Measurements from ENCODE around the gene ECEL1.

The ECEL1 gene

DNA sequence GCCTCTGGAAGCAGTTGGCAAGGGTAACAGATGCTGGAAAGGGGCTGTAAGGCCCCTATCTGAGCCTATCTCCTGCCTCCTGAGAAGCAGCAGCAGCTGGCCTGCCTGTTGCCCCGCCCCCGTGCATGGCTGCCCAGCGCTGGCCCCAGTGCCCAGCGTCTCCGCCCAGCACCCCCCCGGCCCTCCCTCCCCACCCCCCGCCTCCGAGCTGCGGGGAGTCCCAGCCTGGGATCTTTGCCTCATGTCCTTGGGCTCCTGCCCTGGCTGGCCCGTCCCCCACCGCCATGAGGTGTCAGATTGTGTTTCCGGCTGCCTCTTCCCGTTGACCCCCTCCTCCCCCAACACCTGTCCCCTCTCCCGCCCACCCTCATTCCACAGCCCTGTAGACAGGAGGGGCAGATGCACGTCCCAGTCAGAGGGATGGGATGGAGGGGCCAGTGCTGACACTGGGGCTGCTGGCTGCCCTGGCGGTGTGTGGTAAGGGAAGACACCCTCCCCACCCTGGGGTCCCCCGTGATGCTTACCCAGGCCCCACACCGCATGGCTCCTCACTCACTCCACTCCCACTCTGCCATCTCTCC is 38.2 kb upstream of the ECEL1 start, which contains the start of gene CHRND:
TSS of gene CHRND (plus strand) at position 370 of the 581 bp plus-strand sequence. CDS start at position 426, 56 bp downstream.
- H3K9me3 Mint-ChIP-seq: no peaks in the 10 kb centered on the region
- peaks cover 26% of the 10 kb centered on the region for H3K4me1 Mint-ChIP-seq
- H3K27me3 Mint-ChIP-seq: peaks cover 87% of the 10 kb centered on the region
- H3K27ac Mint-ChIP-seq: no peak within 1 kb of the TSS
- H3K4me3 Mint-ChIP-seq: no peak within 1 kb of the TSS
- H3K36me3 Mint-ChIP-seq: no peaks in the 10 kb centered on the region
- ATAC-seq: no peak

DNA sequence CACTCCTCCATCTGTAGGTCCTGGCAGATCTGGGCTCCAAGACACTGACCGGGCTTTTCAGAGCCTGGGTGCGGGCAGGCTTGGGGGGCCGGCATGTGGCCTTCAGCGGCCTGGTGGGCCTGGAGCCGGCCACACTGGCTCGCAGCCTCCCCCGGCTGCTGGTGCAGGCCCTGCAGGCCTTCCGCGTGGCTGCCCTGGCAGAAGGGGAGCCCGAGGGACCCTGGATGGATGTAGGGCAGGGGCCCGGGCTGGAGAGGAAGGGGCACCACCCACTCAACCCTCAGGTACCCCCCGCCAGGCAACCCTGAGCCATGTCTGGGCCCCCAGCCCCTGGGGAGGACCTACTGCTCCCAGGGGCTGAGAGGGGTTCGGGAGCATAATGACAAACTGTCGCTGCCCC is 37.6 kb upstream of the ECEL1 start:
- peaks cover 87% of the 10 kb centered on the region for H3K27me3 Mint-ChIP-seq

GRCh38 chr2:232524771-232525170 is 37.1 kb upstream of the ECEL1 start:
- Mint-ChIP-seq H3K4me1 (peaks cover 26% of the 10 kb centered on the region), H3K27me3 (peaks cover 87% of the 10 kb centered on the region), H3K9me3 (no peaks in the 10 kb centered on the region), H3K36me3 (no peaks in the 10 kb centered on the region), H3K4me3 (no peak overlapping the region), H3K27ac (no peak overlapping the region)
- ATAC-seq: no peak

More for the DNA sequence above, 37.6 kb upstream of the ECEL1 start:
- Mint-ChIP-seq H3K9me3 (no peaks in the 10 kb centered on the region), H3K4me1 (peaks cover 26% of the 10 kb centered on the region), H3K4me3 (no peak overlapping the region), H3K27ac (no peak overlapping the region), H3K36me3 (no peaks in the 10 kb centered on the region)
- ATAC-seq: no peak

DNA sequence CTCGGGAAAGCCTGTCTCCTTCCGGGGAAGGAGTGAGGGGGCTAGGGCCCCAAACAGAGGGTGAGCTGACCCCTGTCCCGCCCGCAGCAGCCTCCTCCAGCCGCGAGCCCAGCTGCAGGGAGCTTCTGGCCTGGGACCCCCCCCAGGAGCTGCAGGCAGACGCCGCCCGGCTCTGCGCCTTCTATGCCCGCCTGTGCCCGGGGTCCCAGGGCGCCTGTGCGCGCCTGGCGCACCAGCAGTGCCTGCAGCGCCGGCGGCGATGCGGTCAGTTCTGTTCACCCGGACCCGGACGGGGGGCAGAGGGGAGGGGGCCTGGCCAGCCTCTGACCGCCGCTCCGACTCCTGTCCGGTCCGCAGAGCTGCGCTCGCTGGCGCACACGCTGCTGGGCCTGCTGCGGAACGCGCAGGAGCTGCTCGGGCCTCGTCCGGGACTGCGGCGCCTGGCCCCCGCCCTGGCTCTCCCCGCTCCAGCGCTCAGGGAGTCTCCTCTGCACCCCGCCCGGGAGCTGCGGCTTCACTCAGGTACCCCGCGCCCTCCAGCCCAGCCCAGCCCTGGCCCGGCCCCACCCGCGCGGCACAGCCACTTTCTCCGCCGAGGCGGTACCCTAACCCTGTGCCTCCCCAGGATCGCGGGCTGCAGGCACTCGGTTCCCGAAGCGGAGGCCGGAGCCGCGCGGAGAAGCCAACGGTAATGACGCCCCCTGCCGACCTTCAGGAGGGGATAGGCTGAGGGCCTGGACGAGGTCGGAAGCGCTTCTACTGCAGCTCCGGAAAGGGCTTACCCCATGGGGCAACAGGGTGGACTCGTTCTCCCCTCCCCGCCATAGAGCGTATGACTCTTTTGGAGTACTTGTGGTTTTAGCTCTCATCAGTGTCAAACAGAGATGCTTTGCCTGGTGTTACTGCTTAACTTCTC is 36.3 kb upstream of the ECEL1 start:
- Mint-ChIP-seq H3K36me3 (no peaks in the 10 kb centered on the region), H3K4me3 (peak overlapping the region; percentile 51), H3K4me1 (peaks cover 26% of the 10 kb centered on the region), H3K27ac (no peak overlapping the region), H3K9me3 (no peaks in the 10 kb centered on the region), H3K27me3 (peaks cover 86% of the 10 kb centered on the region)
- no peak for ATAC-seq

DNA sequence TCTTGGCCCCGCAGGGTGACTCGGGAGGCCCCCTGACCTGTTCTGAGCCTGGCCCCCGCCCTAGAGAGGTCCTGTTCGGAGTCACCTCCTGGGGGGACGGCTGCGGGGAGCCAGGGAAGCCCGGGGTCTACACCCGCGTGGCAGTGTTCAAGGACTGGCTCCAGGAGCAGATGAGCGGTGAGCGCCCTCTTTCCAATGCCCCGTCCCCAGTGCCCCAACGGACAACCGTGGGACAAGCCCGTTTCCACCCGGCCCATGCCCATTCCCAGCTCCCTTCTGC is 35.7 kb upstream of the ECEL1 start:
- Mint-ChIP-seq H3K4me1 (peaks cover 26% of the 10 kb centered on the region), H3K27me3 (peaks cover 86% of the 10 kb centered on the region), H3K27ac (no peak overlapping the region), H3K36me3 (no peaks in the 10 kb centered on the region), H3K4me3 (peak overlapping the region; percentile 23), H3K9me3 (no peaks in the 10 kb centered on the region)
- ATAC-seq: no peak

GRCh38 chr2:232522623-232523401 is 35.2 kb upstream of the ECEL1 start:
- peaks cover 86% of the 10 kb centered on the region for H3K27me3 Mint-ChIP-seq
- peak overlapping the region; percentile 23 for H3K4me3 Mint-ChIP-seq
- no peak for ATAC-seq
- no peak overlapping the region for H3K27ac Mint-ChIP-seq
- peaks cover 26% of the 10 kb centered on the region for H3K4me1 Mint-ChIP-seq
- H3K9me3 Mint-ChIP-seq: no peaks in the 10 kb centered on the region
- H3K36me3 Mint-ChIP-seq: no peaks in the 10 kb centered on the region

- Mint-ChIP-seq H3K4me1 (peaks cover 26% of the 10 kb centered on the region), H3K27ac (no peak overlapping the region), H3K27me3 (peaks cover 84% of the 10 kb centered on the region), H3K36me3 (no peaks in the 10 kb centered on the region), H3K9me3 (no peaks in the 10 kb centered on the region), H3K4me3 (no peak overlapping the region)
- peak; percentile 62 for ATAC-seq
Measured at GRCh38 chr2:232521959-232522622, 34.5 kb upstream of the ECEL1 start.

DNA sequence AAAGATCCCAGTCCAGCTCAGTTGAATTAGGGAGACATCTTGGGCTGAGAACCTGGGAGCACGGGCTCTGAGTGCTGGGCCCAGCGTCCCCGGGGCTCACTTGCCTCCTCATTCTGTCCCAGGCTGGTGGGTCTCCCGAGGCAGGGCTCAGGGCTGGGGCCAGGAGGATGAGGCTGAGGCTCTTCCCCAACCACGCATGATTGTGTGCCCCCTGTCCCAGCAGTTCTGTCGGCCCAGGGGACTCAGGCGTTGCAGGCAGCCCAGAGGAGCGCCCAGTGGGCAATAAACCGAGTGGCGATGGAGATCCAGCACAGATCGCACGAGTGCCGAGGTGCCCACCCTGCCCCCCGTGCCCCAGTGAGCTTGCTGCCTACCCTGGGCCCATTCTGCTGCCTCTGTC is 33.5 kb upstream of the ECEL1 start:
- H3K9me3 Mint-ChIP-seq: no peaks in the 10 kb centered on the region
- H3K4me1 Mint-ChIP-seq: peaks cover 26% of the 10 kb centered on the region
- H3K27ac Mint-ChIP-seq: no peak overlapping the region
- ATAC-seq: no peak
- H3K36me3 Mint-ChIP-seq: no peaks in the 10 kb centered on the region
- H3K4me3 Mint-ChIP-seq: no peak overlapping the region
- H3K27me3 Mint-ChIP-seq: peaks cover 79% of the 10 kb centered on the region

DNA sequence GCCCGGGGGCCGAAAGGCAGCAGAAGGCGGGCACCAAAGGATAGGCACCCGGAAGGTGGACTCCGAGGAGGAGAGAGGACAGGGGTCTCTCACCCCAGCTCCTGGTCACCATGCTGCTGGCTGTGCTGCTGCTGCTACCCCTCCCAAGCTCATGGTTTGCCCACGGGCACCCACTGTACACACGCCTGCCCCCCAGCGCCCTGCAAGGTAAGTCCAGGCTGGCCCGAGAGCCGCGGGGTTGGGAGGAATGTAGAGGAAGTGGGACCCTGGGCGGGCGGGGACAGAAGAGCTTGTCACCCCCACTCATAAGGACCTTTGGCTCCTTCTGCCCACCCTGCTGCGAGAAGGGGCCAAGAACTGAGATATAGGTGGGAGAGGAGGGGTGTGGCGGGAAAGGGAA is 32.9 kb upstream of the ECEL1 start:
- Mint-ChIP-seq H3K4me1 (peaks cover 26% of the 10 kb centered on the region), H3K9me3 (no peaks in the 10 kb centered on the region)

GRCh38 chr2:232519581-232520438 is 32.2 kb upstream of the ECEL1 start, which contains the start of gene PRSS56:
TSS of gene PRSS56 (plus strand) at chr2:232520388. CDS start at chr2:232520599, 211 bp downstream.
- no peaks in the 10 kb centered on the region for H3K36me3 Mint-ChIP-seq
- H3K27ac Mint-ChIP-seq: no peak within 1 kb of the TSS
- no peaks in the 10 kb centered on the region for H3K9me3 Mint-ChIP-seq
- peaks cover 26% of the 10 kb centered on the region for H3K4me1 Mint-ChIP-seq
- peaks cover 73% of the 10 kb centered on the region for H3K27me3 Mint-ChIP-seq
- no peak within 1 kb of the TSS for H3K4me3 Mint-ChIP-seq
- no peak for ATAC-seq

More for the DNA sequence above, 32.9 kb upstream of the ECEL1 start:
- no peaks in the 10 kb centered on the region for H3K36me3 Mint-ChIP-seq
- no peak for ATAC-seq
- peaks cover 75% of the 10 kb centered on the region for H3K27me3 Mint-ChIP-seq
- H3K27ac Mint-ChIP-seq: no peak overlapping the region
- H3K4me3 Mint-ChIP-seq: no peak overlapping the region

- Mint-ChIP-seq H3K27ac (no peak overlapping the region), H3K36me3 (no peaks in the 10 kb centered on the region), H3K27me3 (peaks cover 73% of the 10 kb centered on the region), H3K4me3 (no peak overlapping the region), H3K4me1 (peaks cover 18% of the 10 kb centered on the region), H3K9me3 (no peaks in the 10 kb centered on the region)
- no peak for ATAC-seq
Measured at GRCh38 chr2:232518844-232519243, 31.2 kb upstream of the ECEL1 start.

- no peak for ATAC-seq
- H3K4me3 Mint-ChIP-seq: no peak overlapping the region
- H3K36me3 Mint-ChIP-seq: no peaks in the 10 kb centered on the region
- no peak overlapping the region for H3K27ac Mint-ChIP-seq
- H3K4me1 Mint-ChIP-seq: peaks cover 4% of the 10 kb centered on the region
- H3K27me3 Mint-ChIP-seq: peaks cover 75% of the 10 kb centered on the region
- no peaks in the 10 kb centered on the region for H3K9me3 Mint-ChIP-seq
Measured at GRCh38 chr2:232516551-232516950, 28.9 kb upstream of the ECEL1 start.

GRCh38 chr2:232515639-232516038 is 28.0 kb upstream of the ECEL1 start:
- no peak overlapping the region for H3K4me3 Mint-ChIP-seq
- no peak overlapping the region for H3K27ac Mint-ChIP-seq
- H3K36me3 Mint-ChIP-seq: no peaks in the 10 kb centered on the region
- no peaks in the 10 kb centered on the region for H3K9me3 Mint-ChIP-seq
- no peak for ATAC-seq
- H3K4me1 Mint-ChIP-seq: no peaks in the 10 kb centered on the region
- H3K27me3 Mint-ChIP-seq: peaks cover 66% of the 10 kb centered on the region

GRCh38 chr2:232513353-232513752 is 25.7 kb upstream of the ECEL1 start:
- no peaks in the 10 kb centered on the region for H3K4me1 Mint-ChIP-seq

More at GRCh38 chr2:232513353-232513752, 25.7 kb upstream of the ECEL1 start:
- H3K9me3 Mint-ChIP-seq: peaks cover 3% of the 10 kb centered on the region
- no peak for ATAC-seq
- H3K4me3 Mint-ChIP-seq: no peak overlapping the region
- H3K27ac Mint-ChIP-seq: no peak overlapping the region
- H3K27me3 Mint-ChIP-seq: peaks cover 43% of the 10 kb centered on the region
- H3K36me3 Mint-ChIP-seq: no peaks in the 10 kb centered on the region
